H54 (cell line): Measurements from ENCODE around the gene POLD4.

Source experiments
- DNase-seq: peaks from one replicate; pipeline ENCODE4 v3.0.0; 2011; ENCODE audit warnings: low spot score, mixed read lengths; ENCODE audit not compliant: insufficient read length
- FAIRE-seq: peaks from 3 replicates; lab custom pipeline; 2011; peaks lifted over from hg19 to GRCh38; lab: Jason Lieb, UNC
- POLR2A ChIP-seq: IDR thresholded peaks from 2 replicates; pipeline ENCODE4 v1.6.1; 2011; ENCODE audit warnings: low read depth, mild to moderate bottlenecking, low read length

The POLD4 gene

DNA sequence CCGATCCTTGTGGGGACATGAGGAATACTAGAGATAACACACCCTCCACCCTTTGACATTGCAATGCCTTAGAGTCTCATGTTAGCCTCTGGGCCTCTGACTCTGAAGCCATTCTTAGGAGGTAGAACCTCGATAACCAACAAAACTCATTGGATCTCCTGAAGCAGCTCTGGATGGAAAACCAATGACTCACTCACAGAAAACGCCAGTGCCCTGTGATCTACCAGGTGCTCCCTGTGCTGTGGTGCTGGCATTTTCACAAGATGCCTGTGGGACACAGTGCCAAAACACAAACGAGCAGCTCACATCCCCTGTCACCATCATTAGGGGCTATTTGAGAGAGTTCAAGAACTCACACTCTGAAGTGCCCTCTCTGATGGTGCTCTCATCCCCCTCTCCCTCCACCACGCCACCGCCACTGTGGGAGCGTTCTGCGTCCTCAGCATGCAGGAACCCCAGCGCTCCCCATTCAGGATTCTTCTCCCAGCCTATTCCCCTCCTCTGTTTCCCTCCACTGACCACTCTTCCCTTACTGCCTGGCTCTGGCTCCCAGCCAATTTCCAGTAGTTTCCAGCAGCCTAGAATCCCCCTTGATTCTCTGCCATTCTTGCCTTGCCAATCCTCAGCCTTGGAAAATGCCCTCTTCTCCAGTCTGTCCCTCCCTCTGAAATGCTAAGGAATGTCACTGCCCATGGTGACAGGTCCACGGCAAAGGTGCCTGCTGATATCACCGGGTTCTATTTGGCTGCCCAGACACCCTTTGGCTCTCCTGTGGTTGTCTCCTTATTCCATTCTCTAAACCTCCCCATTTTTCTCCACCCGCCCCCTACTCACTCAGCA, 4.7 kb upstream of the POLD4 start:
- DNase-seq (peak; percentile 35), FAIRE-seq (peak; percentile 11)
- no peak for TF ChIP-seq POLR2A

DNA sequence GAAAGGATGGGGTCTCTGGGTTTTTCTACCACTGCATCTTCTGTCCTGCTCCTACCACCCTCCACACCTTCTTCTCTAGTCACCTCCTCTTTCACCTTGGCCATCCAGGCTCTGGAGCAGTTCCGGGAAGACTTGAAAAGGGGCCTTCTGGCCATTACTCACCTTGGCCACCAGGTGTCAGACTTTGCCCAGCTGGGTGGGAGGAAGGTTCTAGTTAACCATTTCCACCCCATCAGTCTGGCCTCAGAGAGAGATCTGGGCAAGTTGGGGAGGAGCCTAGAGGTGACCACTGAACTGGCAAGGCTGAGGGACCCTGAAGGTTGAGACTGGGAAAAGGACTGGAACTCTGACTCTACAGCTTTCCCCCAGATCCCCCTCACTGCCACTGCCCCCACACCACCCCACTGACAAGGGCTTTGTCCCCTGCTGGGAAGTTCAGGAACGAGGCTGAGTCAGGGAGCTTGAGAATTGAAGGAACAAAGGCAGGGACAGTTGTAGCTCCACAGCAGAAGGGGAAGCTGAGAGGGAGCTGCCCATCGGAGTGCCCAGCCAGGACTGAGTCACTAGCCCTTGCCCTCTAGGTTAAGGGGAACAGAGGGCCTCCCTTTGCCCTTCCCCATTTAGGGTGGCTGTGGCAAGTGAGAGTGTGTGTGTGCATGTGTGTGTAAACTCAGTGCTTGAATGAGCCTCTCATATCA, 3.7 kb upstream of the POLD4 start:
- no peak for TF ChIP-seq POLR2A
- peak; percentile 62 for DNase-seq
- FAIRE-seq = peak; percentile 23

DNA sequence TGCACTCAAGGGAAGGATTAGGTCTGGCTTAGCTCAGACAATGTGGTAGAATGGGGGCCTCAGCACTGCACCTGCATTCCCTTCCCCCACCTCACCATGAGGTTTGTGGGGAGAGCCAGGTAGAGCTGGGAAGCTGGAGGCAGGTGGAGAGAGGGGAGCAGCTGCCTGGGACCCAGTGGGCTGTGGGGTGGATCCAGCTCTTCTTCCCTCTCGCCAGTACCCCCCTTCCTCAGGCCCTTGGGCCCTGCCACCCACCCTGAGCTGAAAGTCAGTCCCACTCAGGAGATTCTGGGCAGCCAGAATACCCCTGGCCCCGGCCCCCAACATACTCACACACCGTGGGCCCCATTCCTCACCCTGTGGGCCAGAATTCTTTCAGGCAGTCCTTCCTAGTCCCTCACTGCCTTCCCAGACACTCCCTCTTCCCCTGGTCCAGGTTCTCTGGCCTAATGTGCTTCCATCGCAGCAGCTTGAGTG, 3.1 kb upstream of the POLD4 start:
- FAIRE-seq (no peak), DNase-seq (no peak)
- TF ChIP-seq POLR2A = no peak

DNA sequence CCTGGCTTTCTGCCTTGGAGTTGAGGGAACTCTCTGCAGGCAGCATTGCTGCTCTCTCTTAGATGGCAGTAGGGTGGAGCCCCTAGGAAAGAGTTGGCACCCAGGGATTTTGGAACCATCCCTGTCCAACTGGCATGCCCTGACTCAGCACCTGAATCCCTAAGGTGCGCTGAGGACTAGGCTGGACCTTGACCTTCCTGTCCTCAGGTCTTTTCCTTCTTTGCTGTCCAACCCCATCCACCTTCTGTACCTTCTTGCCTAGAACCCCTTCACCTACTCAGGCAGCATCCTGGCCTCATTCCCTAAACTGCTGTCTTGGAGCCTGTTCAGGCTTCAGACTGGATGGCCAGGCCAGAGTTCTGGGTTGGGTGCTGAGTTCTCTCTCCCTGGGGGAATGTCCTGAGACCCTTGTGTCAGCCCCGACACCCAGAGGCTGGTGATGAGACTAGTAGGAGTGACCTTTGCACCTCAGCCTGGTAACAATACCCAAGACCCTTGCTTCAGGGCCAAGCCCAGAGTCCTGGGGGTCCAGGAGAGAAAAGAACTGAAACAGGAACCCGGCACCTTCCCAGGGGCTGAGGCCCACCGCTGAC, 2.5 kb upstream of the POLD4 start:
- FAIRE-seq = no peak
- DNase-seq = no peak
- TF ChIP-seq POLR2A = no peak

DNA sequence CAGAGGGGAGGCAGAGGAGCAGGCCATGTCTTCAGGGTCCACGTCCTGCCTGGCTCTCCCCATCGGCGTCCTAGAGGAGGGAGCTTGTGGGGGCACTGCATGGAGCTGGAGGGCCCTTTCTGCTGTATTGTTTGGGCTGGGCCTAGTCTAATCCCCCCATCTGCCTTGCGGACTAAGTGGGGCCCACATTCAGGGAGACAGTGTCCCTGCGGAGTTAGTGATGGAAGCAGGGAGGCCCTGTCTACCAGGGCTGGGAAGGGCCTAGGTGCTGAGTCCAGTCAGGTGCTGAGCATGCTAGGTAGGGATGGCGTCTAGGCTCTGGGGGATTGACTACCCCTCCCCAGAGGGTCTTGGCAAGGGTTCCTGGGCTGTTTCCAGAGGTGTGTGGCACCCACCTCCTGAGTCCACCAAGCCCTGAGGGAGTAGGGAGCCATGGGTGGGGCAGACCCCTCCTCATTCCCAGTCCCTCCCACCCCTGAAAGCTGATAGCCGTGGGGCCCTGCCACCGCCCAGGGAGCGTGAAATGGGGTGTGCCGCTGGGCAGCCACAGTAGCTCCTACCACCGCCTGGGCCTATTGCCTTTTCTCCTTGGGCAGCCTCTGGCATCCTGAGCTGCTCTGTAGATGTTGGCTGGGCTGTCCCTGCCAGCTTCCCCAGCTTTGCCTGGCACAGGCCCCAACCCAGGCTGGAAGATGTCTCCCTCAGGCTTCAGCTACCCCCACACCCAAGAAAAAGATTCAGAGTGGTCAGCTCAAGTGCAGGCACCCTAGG, 1.9 kb upstream of the POLD4 start:
- DNase-seq = peak; percentile 0
- TF ChIP-seq POLR2A = no peak
- no peak for FAIRE-seq

DNA sequence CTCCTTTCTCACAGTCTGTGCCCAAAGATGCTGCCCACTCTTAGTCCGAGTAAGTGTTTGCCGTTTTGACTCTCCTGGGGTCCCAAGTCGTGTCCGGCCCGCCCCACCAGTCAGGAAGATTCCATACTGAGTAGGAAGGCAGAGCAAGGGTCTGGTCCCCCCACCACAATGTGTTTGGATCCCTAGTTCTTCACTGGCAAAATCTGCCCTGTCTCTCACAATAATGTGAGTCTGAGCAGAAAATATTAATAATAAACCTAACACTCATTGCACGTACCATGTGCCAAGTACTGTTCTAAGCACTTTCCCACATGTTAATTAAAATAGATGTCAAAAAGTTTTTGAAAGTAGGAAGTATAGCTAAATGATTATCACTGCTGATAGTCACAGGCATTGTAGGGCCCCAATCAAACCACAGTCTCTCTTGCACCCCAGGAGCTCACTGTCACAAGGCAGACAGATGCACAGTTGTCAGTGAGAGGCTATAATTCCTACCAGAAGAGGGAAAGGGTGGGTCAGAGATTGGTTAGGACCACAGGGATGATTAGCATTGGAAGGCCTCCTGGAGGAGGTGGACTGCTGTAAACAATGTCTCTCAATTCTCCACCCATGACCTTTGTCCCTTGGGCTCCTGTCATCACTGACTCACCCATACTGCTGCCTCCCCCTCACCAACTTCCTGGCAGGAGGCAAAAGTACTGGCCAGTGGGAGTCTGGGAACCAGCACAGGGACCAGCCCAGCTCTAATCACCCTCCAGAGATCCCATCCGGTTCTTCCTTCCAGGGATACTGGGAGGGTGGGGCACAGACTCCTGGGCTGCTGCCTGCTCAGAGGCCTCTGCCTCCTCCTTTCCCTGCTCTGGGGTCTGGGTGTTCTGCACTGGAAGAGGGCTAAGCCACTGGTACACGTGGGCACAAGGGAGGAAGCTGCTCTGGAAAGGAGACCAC, 1.0 kb upstream of the POLD4 start:
- FAIRE-seq (peak; percentile 27), DNase-seq (peak; percentile 88)
- TF ChIP-seq POLR2A = peak; percentile 59; the same call in 1 of the 2 replicates

- peak; percentile 19; the same call in 1 of the 2 replicates for TF ChIP-seq POLR2A
- no peak for FAIRE-seq
- no peak for DNase-seq
Observed at GRCh38 chr11:67352546-67353316, 615 bp downstream of the POLD4 start.

DNA sequence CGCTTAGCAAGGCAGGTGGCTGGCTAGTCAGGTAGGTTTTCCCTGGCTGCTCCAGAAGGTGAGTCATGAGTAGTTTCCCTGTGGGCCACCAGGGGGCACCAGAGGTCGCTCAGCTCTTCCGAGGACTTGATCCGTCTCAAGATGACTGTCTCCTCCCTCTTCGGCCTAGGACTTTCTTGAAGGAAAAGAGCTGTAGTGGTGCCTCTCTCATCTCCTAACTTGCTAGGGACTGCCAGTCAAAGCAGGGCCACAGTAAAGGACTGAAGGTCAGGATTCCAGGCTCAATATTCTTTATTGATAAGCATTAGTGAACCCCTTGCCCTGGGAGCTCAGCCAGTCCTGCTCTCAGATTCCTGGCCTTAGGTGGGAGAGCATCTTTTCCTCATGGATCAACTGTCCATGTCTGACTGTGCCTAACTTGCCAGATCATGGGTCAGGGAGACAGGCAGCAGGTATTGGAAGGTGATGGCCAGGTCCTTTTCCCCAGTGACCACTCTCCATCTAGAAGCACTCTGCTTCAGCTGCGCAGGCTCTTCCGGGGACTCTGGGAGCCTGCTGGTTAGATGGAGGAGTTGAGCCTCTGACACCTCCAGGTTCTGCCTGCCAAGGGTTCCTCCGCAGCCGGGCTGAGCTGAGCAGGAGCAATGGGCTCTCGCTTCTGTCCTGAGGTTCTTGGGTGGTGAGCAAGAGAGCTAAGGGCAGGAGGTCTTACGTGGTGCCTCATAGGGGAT, 1.9 kb downstream of the POLD4 start:
- DNase-seq (peak; percentile 77), FAIRE-seq (no peak)
- no peak for TF ChIP-seq POLR2A

GRCh38 chr11:67349928-67350465, 3.3 kb downstream of the POLD4 start:
- DNase-seq (no peak), FAIRE-seq (no peak)
- no peak for TF ChIP-seq POLR2A

GRCh38 chr11:67349457-67349856, 3.9 kb downstream of the POLD4 start:
- DNase-seq (no peak), FAIRE-seq (no peak)
- no peak for TF ChIP-seq POLR2A

GRCh38 chr11:67349036-67349435, 4.3 kb downstream of the POLD4 start:
- FAIRE-seq = no peak
- TF ChIP-seq POLR2A = no peak
- no peak for DNase-seq
